HG02798 (cell line): ENCODE results near the gene MAP10.

ENCODE experiments used
- ATAC-seq: cut with Tn5 transposase; IDR thresholded peaks from one replicate; pipeline ENCODE4 v1.9.1; 2021; ENCODE audit warnings: mild to moderate bottlenecking; ENCODE audit not compliant: unreplicated experiment, poor library complexity

MAP10 gene

DNA sequence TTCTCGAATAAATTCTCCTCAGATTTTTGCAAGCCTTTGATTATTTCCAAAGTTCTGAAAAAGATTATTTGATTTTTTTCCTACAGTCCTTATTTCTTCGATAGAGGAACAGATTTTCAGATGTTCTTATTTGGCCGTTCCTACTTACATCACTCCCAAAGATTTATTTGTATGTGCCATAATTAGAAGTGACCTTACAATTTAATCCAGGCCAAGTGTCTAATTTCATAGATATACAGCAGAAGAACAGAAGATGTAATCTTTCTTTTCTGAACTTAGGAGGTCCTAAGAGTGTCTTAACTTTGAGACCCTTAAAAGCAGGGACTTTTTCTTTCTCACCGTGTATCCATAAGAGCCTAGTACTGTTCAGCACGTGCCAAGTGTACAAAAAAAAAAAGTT lies 46.3 kb downstream of the MAP10 start:
- no peak for ATAC-seq

GRCh38 chr1:232853994-232854797 lies 49.0 kb downstream of the MAP10 start:
- no peak for ATAC-seq

DNA sequence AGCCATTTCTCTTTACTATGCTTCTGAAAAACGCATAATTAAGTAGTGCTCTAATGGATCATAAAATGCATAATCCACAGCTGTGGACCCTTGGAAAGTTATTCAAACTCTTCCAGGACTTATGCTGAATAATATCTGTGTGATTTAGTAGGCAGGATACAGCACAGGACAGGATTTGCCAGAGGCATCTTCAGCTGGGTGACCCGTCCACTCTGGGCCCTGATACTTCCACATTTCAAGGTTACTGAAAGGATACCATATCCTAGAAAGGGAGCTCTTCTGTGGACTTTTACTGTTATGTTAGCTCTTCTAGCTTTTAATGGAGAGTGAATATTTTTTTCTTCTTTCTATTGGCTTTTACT lies 49.6 kb downstream of the MAP10 start:
- no peak for ATAC-seq

GRCh38 chr1:232856541-232856940 lies 51.3 kb downstream of the MAP10 start:
- ATAC-seq: no peak
